GM21390 (cell line): Measurements from ENCODE around the gene KRTAP1-4.
"Not testable (repeated sequence)": the region's sequence is repeated elsewhere in the genome, so short reads cannot be mapped to it uniquely, and the experiment has no call there.

Experiments used
- ATAC-seq: cut with Tn5 transposase; IDR thresholded peaks from one replicate; pipeline ENCODE4 v1.9.1; 2021; ENCODE audit not compliant: unreplicated experiment

The KRTAP1-4 gene, protein sequence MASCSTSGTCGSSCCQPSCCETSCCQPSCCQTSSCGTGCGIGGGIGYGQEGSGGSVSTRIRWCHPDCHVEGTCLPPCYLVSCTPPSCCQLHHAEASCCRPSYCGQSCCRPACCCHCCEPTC

DNA sequence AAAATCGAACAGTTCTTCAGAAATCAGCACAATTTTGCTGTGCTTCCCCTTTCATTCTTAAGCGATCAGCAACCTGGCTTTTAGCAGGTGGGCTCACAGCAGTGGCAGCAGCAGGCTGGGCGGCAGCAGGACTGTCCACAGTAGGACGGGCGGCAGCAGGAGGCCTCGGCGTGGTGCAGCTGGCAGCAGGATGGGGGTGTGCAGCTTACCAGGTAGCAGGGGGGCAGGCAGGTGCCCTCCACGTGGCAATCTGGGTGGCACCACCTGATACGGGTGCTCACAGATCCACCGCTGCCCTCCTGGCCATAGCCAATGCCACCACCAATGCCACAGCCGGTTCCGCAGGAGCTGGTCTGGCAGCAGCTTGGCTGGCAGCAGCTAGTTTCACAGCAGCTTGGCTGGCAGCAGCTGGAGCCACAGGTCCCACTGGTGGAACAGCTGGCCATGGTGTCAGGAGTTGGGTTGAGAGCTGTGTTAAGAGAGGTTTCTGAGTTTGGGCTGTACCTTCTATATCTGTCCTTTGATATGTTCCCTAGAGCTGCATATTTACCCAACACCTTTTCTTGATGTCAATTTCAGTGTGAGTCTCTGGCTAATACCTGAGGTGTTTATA, at the start of gene KRTAP1-4:
TSS of gene KRTAP1-4 (minus strand) at position 563 of the 613 bp plus-strand sequence. CDS start at position 446, 117 bp downstream.
- no peak for ATAC-seq

DNA sequence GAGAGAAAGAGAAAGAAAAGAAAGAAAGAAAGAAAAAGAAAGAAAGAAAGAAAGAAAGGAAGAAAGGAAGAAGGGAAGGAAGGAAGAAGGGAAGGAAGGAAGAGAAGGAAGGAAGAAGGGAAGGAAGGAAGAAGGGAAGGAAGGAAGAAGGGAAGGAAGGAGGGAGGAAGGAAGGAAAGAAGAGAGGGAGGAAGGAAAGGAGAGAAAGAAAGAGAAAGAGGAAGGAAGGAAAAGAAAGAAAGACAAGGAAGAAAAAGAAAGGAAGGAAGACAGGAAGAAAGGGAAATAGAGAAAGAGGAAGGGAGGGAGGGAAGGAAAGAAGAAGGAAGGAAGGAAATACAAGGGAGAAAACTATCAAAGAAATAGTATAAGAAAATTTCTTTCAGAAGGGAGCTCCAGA, 46.8 kb upstream of the KRTAP1-4 start:
- no peak for ATAC-seq

DNA sequence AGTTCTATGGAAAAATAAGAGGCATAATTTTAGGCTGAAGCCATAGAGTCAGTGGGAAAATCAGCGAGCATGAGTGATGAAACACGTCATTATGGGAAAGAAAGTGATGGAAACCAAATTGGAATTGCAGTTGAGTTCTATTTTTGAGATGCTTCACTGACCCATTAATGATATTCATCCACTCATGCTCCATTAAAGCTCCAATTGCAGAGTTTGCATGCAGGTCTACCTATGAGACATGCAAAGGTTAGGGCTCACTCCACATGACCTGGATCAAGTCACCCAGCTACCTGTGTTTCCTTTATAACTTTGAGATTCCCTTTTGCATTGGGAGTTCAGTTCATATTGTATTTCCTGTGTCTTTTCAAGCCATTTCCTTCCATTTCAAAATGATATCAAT, 43.7 kb upstream of the KRTAP1-4 start:
- ATAC-seq, result no peak

DNA sequence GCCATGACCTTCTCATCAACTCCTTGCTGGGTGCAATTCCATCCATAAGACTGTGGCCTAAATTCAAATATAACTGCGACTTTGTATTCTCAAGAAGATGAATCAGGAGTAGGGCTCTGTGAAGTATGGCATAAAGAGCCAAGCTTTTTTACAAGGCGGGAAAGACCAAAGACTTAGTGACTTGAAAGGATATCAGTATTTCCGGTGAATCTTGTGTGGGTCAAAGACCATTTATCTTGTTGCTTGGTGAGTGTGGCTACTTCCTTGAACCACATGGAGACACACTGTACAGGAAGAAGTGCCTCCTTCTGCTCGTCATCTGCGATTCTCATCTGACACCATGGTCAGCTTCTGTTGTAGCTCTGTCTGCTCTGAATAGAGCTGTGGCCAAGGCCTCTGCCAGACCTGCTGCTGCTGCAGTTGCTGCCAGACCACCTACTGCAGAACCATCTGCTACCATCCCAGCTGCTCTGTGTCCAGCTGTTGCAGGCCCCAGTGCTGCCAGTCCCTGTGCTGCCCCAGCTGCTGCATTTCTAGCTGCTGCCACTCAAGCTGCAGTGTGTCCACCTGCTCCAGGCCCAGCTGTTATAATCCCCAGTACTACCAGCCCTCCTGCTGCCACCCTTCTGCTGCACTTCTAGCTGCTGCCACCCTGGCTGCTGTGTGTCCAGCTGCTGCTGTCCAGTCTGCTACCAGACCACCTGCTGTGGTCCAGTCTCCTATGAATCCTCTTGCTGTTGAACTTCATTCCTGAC, 41.8 kb upstream of the KRTAP1-4 start:
- no peak for ATAC-seq

DNA sequence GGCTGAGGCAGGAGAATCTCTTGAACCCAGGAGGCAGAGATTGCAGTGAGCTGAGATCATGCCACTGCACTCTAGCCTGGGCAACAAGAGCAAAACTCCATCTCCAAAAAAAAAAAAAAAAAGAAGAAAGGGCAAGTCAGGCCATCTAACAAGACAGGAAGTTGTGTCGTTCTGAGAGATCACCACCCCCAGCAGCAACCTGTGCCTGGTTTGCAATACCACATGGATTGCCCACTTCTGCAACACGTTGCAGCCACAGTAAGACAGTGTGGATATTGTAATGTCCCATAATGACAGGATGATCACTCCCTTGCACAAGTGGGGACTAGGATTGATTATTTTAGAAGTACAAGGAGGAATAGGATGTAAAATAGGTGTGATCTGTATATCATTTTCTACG, 39.0 kb upstream of the KRTAP1-4 start:
- no peak for ATAC-seq

DNA sequence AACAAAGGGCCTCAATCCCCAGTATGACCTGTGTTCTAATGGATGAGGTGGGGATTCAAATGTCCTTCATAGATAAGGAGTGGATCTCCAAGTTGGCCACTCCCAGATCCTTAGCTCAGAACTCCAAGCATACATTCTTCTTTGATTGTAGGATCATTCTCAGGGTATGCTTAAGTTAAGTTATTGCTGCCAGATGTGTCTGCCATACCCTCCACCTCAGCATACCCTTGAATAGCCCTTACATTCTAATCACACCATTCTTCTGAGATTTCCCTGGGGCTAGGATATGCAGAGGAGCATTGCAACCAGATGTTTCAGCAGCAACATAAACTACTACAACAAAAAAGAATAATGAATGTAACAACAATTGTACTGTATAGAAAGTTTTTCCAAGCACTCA, 37.3 kb upstream of the KRTAP1-4 start:
- ATAC-seq, result no peak

DNA sequence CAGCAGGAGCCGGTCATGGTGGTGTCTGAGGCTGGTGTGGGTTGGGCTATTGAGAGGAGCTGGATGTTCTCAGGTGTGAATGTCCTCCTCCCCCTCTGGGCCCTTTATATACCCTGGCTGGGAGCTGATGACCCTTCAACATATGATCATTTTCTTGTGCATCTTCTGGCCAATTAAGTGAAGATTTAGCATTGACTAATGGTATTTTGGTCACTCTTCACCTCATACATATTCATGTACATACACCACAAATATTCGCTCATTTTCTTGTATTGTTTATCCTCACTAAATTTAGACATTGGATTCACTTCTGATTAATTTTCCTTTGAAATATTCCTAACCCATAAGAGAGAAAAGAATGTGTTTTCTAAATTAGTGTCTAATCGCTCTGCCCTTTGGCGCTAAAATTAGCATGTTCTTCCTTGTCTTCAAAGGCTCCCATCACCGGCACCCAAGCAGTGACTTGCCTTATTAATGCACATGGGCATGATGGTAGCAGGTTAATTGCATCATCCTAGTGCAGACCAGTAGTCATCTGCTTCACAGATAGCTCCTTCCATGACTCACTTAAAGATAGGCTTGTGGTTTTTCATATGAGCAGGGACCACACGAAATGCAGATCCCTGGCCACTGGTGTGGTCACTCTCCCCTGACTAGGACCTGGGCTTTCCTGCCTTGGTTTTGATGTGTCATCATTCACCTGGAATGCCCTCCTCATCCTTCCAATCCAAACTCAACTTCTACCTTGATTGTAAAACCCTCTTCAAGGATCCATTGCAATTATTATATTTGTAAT, 36.0 kb upstream of the KRTAP1-4 start, which contains the start of gene KRTAP2-4:
TSS of gene KRTAP2-4 (minus strand) at position 51 of the 796 bp plus-strand sequence. CDS start at position 17, 34 bp downstream.
- ATAC-seq, result no peak

DNA sequence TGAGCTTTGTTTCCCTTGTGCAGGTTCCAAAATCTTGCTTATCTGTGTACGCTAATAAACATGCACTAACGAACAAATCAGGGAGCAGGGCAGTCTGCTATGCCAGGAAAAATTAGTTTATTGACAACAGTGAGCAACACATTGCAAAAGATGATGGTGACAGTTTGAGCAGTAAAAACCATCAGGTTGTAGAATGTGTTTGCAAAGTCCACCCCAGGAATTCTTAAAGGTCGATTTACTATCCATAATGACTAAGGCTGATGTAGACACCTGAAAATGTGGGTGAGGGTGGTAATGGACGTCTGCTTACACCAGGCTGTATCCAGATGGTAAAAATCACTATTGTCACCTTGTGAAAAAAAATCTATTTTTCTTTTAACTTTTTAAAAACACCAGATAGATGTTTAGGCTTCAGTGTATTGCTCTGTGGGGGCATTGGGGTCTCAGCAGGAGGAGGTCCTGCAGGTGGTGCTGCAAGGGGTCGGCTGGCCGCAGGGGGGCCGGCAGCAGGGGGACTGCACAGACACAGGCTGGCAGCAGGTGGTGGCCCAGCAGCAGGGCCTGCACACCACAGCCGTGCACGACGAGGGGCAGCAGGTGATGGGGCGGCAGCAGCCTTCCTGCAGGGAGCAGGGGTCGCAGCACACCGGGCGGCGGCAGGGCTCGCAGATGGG, 35.2 kb upstream of the KRTAP1-4 start:
- not testable (repeated sequence) for ATAC-seq

DNA sequence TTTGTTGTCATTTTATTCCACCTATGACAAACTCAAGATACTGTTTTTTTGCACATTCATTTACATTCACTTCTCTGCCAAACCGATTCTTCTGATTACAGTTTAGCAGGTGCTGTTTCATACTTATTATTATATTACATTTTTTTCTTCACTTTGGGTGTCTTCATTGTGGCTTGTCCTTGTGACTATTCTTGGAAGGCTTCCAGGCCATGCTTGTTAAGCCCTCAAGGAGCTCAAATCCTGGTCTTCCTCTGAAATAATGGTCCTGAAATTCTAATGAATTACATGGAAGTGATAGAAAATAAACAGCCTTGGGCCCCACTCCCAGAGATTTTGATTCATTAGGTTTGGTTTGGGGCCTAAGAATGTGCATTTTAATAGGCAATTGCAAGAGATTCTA, 34.3 kb upstream of the KRTAP1-4 start:
- ATAC-seq, result no peak

DNA sequence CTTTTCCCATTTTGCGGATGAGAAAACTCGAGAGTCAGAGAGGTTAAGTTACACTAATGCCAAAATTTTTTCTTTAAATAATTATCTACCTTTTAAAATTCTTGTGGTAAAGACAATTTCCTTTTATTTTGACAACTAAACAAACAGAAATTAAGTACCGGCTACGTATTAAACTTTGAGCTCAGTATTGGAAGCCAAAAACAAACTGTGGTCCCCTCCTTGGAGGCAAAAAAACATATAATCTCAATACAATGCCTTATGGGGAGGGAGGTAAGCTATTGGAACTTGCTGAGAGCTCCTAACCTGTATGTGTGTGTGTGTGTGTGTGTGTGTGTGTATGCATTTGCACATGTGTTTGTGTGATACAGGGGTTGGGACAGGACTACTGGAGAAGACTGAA, 33.5 kb upstream of the KRTAP1-4 start:
- no peak for ATAC-seq

DNA sequence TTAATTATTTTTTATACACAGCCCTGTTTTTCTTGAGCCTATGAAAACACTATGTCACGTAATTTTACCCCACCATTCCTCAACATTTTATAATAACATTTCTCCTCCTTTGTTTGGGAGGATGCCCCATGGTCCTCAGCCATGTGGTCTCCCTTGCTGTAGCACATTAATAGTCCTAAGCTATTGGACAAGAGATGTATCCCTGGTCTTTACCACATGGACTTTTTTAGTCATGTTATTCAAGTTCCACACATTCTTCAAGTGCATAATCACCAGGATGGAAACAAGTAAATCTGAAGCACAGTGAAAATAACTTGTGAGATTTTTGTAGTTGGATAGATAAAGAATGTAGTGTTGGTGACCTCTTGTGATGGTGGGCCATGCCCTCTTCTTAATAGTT, 32.0 kb upstream of the KRTAP1-4 start:
- ATAC-seq, result no peak

DNA sequence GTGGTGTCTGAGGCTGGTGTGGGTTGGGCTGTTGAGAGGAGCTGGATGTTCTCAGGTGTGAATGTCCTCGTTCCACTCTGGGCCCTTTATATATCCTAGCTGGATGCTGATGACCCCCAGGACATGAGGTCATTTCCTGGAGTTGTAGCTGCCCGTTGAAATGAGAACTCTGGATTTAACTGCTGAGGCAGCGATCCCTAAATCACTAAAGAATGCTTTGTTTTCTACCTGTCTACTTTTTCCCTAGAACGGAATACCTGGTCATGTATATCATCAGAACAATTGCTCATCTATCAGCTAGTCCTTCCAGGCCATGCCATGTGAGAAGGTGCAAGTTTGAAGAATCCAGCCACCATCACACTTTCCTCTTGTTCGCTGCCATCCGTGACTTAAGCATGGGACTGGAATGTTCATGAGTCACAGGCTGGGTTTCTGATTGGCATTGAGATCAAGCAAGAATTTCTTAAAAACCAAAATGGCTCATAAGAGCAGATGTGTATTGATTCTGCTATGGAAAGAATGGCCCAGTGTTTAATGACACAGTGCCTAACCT, 30.1 kb upstream of the KRTAP1-4 start, which contains the start of gene KRTAP2-3:
TSS of gene KRTAP2-3 (minus strand) at position 63 of the 553 bp plus-strand sequence. CDS start 64 bp downstream, outside the sequence.
- ATAC-seq, result no peak

DNA sequence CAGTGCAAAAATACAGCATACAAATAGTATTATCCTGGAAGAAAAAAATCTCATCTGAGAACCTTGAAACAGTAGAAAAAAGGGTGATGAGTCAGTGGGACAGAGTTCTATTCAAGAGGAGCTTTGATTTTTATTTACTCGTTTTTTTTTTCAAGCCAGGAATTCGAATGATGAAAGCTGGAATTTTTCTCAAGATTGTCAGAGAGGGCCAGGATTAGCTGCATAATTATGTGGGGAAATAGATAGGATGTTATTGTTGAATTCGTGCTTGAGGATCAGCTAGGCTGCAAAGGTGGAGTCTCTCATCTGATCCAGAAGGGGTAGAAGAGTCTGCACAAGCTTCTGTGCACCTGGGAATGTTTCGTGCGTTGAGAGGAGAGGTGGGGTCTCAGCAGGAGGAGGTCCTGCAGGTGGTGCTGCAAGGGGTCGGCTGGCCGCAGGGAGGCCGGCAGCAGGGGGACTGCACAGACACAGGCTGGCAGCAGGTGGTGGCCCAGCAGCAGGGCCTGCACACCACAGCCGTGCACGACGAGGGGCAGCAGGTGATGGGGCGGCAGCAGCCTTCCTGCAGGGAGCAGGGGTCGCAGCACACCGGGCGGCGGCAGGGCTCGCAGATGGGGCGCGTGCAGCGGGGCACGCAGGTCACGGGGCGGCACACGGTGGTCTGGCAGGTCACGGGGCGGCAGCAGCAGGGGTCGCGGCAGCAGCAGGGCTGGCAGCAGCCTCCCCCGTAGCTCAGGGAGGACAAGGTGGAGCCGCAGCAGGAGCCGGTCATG, 29.5 kb upstream of the KRTAP1-4 start:
- ATAC-seq, result not testable (repeated sequence)

DNA sequence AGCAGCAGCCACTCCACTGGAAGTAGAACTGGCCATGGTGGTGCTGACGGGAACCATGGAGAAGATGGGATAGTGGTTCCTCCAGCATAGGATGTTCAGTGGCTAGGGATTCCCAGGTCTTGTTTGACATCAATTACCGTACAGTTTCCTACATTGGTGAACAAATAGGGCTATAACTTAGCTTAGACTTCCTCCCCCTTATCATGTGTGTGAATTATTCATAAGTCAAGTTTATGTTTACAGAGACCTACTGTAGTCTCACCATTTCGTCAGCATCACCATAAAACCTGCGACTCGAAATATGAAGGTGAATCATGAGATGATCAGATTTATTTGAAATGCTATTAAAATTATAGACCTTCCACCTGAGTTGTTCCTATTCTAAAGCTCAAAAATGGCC, 28.7 kb upstream of the KRTAP1-4 start:
- no peak for ATAC-seq

DNA sequence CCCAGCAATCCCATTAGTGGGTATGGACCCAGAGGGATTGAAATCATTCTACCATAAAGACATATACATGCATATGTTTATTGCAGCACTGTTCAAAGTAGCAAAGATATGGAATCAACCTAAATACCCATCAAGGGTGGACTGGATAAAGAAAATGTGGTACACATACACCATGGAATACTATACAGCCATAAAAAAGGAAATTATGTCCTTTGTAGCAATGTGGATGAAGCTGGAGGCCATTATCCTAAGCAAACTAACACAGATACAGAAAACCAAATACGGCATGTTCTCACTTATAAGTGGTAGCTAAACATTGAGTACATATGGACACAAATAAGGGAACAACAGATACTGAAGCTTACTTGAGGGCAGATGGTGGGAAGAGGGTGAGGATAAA, 27.6 kb upstream of the KRTAP1-4 start:
- no peak for ATAC-seq

DNA sequence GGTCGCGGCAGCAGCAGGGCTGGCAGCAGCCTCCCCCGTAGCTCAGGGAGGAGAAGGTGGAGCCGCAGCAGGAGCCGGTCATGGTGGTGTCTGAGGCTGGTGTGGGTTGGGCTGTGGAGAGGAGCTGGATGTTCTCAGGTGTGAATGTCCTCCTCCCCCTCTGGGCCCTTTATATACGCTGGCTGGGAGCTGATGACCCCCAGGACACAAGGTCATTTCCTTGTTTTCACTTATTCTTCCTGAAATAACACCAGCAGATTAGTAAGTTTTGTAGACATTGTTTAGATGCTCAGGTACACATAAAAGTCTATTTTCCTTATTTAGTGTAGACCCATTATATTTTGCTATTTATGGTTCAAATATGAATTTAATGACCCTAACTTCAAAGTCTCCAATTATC, 25.1 kb upstream of the KRTAP1-4 start, which contains the start of gene KRTAP2-2:
TSS of gene KRTAP2-2 (minus strand) at position 101 of the 400 bp plus-strand sequence. CDS start at position 82, 19 bp downstream.
- not testable (repeated sequence) for ATAC-seq

DNA sequence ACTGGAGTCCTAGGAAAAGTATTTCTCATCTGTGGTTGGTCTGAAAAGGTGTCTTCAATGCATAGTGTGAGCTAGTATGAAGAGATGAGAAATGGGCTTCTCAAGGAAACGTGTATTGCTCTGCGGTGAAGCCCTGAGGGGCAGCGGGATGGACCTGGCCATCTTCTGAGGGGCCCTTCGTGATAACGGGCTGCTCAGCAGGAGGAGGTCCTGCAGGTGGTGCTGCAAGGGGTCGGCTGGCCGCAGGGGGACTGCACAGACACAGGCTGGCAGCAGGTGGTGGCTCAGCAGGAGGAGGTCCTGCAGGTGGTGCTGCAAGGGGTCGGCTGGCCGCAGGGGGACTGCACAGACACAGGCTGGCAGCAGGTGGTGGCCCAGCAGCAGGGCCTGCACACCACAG, 24.6 kb upstream of the KRTAP1-4 start:
- not testable (repeated sequence) for ATAC-seq

DNA sequence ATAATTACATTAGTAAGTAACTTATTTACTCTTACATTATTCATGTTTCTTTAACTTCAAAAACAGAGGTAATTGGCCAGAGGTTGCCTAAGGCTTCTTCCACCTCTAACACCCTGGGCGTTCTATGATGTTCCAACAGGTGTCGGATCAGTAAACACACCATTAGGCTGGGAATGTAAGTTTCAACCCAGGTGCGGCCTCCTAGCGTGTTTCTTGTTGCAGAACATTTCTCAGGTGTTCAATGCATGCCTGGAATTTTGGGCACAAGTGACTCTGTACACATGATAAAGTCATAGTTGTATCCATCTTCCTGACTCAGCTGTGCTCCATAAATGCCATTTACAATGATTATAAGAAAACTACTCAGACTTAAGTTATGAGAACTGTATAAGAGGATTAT, 24.0 kb upstream of the KRTAP1-4 start:
- ATAC-seq, result no peak

DNA sequence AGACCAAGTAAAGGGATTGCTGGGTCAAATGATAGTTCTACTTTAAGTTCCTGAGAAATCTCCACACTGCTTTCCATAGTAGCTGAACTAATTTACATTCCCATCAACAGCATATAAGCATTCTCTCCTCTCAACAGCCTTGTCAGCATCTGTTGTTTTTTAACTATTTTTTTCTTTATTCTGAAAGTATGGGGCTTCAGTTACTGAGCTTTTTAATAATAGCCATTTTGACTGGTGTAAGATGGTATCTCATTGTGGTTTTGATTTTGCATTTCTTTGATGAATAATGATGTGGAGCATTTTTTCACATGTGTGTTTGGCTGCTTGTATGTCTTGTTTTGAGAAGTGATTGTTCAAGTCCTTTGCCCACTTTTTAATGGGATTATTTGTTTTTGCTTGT, 22.6 kb upstream of the KRTAP1-4 start:
- no peak for ATAC-seq

DNA sequence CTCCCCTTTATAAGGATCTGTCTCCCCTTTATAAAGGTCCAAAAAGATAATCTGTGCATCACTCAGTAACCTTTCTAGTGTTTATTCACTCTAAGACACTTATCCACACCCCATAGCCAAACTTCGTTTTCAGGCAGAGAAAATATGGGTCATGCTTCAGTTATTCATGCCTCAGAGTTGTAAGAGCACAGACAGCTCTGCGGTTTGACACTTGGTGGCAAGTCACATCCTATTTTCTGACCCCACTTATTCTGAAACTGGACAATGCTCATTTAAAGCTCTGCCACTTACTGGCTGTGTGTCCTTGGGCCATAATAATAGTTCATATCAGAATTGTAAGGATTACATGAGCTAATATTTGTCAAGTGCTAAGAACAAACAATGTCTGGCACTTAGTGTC, 19.1 kb upstream of the KRTAP1-4 start:
- no peak for ATAC-seq
